Measurements from ENCODE around the gene CCDC85B.

The CCDC85B gene

GRCh38 chr11:65857853-65858680, 32.4 kb upstream of the CCDC85B start, which contains the start of gene CFL1:
Gene CFL1, minus strand, starts transcription at chr11:65858180. Its CDS starts 81 bp downstream, at chr11:65858099.
- DNase-seq: peak; percentile 91 to 97 (median 94)

GRCh38 chr11:65858681-65859087, 31.8 kb upstream of the CCDC85B start:
- no peak for DNase-seq

DNA sequence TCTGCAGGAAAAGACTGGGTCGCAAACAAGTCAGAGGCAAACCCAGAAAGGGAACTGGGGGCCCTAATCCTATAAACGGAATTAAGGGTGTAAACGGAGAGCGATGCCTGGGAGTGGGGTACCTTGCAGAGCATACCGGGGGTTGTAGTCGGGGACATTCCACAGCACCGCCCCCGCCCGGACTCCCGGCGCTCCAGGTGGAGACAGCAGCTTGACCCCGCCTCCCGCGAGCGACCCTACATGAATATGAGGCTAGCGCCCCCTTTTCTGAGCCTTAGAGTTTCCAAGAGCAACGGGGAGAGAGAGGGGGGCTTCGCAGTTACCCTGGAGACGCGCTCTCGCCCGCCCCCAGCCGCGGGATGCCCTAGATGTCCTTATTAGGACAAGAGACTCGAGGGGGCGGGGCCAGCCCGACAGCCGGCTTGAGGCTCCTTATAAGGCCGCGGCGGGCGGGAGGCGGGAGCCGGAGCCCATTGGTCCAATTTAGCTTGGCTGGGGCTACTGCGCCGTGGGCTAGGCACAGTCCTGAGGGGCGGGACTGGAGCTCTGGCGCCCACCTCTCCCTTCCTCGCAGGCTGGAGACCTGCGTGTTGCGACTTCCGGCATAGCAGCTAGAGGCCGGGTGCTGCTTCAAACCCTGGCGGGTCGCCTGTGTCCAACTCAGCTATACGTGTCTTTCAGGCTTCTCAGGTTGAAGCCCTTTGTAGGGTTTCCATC, 31.2 kb upstream of the CCDC85B start:
- peak; percentile 88 to 94 (median 90) for DNase-seq

- DNase-seq: no peak
Observed at GRCh38 chr11:65859812-65860277, 30.6 kb upstream of the CCDC85B start.

- peak; percentile 91 to 94 (median 92) for DNase-seq
Observed at GRCh38 chr11:65860278-65861164, 30.0 kb upstream of the CCDC85B start, which contains the start of gene MUS81. Gene MUS81, plus strand, starts transcription at chr11:65860433. Its CDS starts 321 bp downstream, at chr11:65860754.

- DNase-seq: no peak
Observed at GRCh38 chr11:65861165-65861505, 29.3 kb upstream of the CCDC85B start.

DNA sequence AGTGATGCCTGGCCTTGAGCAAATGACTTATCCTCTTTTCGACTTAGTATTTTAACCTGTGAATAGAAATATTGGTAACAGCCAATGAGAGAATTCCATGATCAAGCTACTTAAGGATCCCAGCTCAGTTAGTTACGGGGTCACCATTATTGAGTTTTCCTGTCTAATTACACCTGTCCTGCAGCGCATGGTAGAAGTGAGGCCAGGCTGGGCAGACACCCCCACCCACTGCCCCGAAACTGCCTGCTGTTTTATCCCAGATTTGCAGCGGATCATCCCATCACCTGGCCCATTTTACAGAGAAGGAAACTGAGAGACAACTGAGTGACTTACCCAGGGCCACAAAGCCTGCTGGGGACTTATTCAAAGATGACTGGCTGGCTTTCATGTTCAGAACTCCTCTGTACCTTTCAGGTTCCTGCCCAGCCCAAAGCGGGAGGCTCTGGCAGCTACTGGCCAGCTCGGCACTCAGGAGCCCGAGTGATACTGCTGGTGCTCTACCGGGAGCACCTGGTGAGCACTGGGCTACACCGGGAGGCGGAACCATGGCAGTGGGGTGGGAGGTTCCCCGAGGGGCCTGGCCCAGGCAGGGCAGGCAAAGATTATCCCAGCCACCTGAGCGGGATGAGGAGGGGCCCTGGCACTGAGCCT, 28.8 kb upstream of the CCDC85B start:
- DNase-seq: no peak

DNA sequence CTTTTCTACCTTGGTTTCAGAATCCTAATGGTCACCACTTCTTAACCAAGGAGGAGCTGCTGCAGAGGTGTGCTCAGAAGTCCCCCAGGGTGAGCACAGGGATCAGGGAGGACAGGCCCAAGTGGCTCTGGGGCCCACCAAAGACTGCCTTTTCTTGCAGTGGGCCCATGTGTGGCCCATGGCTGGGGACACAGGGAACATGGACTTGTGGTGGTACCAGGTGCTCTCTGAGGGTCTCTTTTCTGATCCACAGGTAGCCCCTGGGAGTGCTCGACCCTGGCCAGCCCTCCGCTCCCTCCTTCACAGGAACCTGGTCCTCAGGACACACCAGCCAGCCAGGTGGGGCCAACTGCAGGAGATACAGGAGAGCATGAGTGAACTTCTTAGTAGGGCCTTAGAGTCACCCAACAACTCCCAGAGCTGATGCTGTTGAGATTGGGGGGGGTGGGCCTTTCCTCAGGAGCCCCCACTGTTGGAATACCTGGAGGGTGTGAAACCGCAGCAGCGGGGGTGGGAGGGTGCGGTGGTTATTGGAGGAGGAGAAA, 28.2 kb upstream of the CCDC85B start:
- DNase-seq: no peak

GRCh38 chr11:65862941-65863888, 27.3 kb upstream of the CCDC85B start:
- no peak for DNase-seq

DNA sequence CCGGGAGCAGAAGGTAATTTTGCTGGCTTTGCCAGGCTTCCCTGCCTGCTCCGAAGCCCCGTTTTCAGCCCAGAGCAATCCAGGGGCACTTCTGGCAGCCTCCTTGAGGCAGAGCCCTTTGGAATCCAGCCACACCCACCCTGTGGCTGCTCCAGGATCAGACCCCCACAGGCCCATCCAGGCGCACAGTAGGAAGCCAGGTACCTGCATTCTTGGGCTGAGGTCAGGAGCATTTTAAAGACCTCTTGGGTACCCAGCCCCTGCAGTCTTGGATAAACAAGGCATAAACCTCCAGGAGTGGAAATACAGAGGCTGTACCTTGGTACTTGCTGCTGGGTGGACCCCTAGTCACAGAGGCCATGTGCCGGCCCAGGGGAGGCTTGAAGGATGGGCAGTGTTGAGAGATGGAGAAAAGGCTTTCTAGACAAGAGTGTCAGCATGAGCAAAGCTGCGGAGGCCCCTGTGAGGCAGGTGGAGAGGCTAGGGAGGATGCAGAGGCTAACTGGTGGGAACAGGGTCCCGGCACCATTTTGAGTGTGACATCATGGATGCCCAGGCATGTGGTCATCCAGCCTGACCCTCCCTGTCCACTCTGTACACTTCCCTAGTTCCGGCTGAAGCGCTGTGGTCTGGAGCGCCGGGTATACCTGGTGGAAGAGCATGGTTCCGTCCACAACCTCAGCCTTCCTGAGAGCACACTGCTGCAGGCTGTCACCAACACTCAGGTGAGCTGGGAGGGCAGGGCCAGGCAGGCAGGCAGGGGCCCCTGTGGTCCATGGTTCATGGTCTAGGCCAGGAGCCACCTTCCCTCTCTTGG, 26.4 kb upstream of the CCDC85B start:
- no peak for DNase-seq

DNA sequence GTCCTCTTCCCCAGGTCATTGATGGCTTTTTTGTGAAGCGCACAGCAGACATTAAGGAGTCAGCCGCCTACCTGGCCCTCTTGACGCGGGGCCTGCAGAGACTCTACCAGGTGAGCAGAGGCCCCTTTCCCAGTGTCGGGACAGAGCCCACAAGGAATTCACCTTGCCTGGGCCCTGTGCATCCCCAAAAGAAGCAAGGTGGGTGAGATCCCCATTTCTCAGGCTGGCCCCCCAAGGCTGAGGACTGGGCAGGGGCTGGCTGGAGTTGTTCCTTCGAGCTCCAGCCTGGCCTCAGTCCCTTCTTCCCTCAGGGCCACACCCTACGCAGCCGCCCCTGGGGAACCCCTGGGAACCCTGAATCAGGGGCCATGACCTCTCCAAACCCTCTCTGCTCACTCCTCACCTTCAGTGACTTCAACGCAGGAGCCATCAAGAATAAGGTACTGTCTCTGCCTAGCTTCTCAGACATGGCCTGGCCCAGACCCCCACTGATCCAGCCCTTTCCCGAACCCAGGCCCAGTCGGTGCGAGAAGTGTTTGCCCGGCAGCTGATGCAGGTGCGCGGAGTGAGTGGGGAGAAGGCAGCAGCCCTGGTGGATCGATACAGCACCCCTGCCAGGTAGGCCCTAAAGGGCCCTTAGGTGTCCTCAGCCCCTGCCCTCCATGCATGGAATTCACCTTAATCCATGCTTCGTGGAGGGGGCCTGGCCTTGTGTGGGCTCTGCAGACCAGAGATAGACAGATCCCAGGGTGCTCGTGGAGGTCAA, 25.6 kb upstream of the CCDC85B start:
- no peak for DNase-seq

DNA sequence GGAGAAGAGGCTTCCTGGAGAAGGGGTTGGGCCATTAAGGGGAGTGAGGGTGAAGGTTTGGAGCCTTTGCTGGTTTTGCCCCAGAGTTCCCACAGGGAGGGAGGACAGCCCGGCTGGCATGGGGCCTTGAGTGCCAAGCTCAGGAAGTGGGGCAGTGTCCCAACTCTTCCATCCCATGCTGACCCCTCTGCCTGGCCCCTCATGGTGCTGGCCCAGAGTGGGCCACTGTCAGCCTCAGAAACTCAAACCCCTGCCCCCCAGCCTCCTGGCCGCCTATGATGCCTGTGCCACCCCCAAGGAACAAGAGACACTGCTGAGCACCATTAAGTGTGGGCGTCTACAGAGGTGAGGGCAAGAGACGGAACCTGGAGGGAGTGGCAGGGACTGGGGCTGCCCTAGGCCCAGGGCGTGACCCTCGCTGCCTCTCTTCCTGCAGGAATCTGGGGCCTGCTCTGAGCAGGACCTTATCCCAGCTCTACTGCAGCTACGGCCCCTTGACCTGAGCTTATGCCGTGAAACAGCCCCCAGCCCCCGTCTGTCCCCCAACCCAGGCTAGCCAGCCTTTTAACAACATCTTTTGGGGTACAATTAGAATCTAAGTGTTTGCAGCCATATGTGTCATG, 24.8 kb upstream of the CCDC85B start:
- DNase-seq: no peak

DNA sequence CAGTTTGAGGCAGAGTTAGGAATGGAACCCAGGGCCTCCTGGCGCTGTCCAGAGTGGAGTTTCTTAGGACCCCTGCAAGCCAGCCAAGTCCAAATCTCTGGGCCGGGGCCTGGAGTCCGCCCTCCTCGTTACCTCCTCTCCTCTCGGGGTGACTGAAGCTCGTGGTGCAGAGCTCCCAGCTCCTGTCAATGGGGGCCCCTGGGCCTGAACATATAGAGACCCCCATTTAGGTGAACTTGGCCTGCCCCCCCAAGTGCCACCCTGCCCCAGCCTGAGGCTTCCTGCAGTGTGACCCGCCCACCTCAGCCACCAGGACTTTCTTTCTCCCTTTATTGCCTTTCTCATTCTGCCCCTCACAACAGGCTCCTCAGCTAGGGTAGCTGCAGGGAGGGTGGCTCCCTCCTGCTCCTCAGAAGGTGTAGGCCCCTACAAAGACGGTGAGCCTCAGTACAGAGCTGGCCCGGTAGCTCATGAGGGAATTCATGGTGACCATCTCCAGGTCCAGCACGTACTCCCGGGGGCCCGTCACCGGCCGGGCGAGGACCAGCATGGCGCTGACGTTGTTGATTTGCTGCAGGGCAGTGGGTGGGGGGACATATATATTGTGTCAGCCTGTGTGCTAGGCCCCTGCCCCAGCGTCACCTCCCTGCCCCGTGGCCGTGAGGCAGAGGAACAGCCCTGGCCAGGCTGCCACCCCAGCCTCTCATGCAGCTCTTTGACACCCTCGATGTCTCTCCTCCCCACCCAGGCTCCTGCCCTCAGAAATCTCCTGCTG, 23.8 kb upstream of the CCDC85B start:
- no peak for DNase-seq

- no peak for DNase-seq
Observed at GRCh38 chr11:65867284-65868071, 23.0 kb upstream of the CCDC85B start.

- no peak for DNase-seq
Observed at GRCh38 chr11:65868076-65868667, 22.3 kb upstream of the CCDC85B start.

DNA sequence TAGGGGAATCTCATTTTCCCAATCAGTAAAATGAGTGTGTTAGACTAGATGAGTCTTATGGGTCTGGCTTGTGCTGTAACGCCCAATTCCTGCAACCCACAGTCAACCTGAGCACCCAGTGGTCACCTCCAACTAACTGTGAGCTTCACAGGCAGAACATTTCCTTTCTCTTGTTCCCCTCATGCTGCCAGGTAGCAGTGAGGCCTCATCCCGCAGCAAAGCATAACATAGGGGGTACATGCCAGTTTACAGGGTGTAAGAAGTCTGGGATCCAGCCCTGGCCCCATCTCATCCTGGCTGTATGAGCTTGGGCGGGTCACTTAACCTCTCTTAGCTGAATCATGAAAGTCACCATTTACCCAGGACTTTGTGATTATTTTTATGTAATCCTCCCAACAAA, 21.6 kb upstream of the CCDC85B start:
- no peak for DNase-seq
